ENCODE measurements around the gene RDX.
A peak's percentile ranks its signal among the peaks of the same experiment; 100 is the strongest.
"Not testable (repeated sequence)": the region's sequence is repeated elsewhere in the genome, so short reads cannot be mapped to it uniquely, and the experiment has no call there.

Gene RDX

GRCh38 chr11:110242188-110242587, 54.2 kb downstream of the RDX start:
- H3K79me2 ChIP-seq (ENCODE audit: control insufficient read depth, insufficient read depth, low read length, unreplicated experiment) = peaks cover 8% of the 10 kb centered on the region
- no peak overlapping the region for H3K27ac ChIP-seq (ENCODE audit: low read depth, low read length)
- H3K36me3 ChIP-seq (ENCODE audit: insufficient read depth, low read length) = peaks cover 21% of the 10 kb centered on the region
- H2AFZ ChIP-seq (ENCODE audit: low read length, unreplicated experiment) = no peak overlapping the region
- H3K4me3 ChIP-seq (ENCODE audit: low read depth, low read length) = no peak overlapping the region
- H3K27me3 ChIP-seq (ENCODE audit: insufficient read depth, low read length) = no peaks in the 10 kb centered on the region
- no peaks in the 10 kb centered on the region for H3K4me1 ChIP-seq (ENCODE audit: control insufficient read depth, insufficient read depth, low read length, unreplicated experiment)

DNA sequence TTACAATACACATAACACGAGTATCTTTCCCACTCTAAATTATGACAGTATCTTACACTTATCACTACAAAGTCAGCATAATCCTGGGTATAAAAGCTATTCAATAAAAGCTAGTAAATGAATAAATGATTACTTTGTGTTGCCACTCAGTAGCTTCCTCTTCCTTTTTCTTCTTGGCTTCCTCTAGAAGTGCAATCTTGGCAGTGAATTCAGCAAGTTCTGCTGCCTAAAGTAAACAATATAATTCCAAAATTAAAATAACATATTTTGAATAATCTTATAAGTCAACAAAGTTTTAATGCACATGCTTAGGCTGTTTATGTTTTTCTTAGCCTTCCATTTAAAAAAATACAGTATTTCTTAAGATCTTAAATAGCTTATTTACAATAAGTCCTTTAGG, 60.4 kb downstream of the RDX start:
- no peak overlapping the region for H2AFZ ChIP-seq (ENCODE audit: low read length, unreplicated experiment)
- H3K27ac ChIP-seq (ENCODE audit: low read depth, low read length) = no peak overlapping the region
- no peaks in the 10 kb centered on the region for H3K27me3 ChIP-seq (ENCODE audit: insufficient read depth, low read length)
- peaks cover 47% of the 10 kb centered on the region for H3K36me3 ChIP-seq (ENCODE audit: insufficient read depth, low read length)
- H3K4me3 ChIP-seq (ENCODE audit: low read depth, low read length) = no peak overlapping the region
- H3K79me2 ChIP-seq (ENCODE audit: control insufficient read depth, insufficient read depth, low read length, unreplicated experiment) = peaks cover 4% of the 10 kb centered on the region
- no peaks in the 10 kb centered on the region for H3K4me1 ChIP-seq (ENCODE audit: control insufficient read depth, insufficient read depth, low read length, unreplicated experiment)

GRCh38 chr11:110230377-110230776, 66.0 kb downstream of the RDX start:
- no peak overlapping the region for H3K27ac ChIP-seq (ENCODE audit: low read depth, low read length)
- H3K4me3 ChIP-seq (ENCODE audit: low read depth, low read length) = no peak overlapping the region
- peaks cover 52% of the 10 kb centered on the region for H3K36me3 ChIP-seq (ENCODE audit: insufficient read depth, low read length)
- no peaks in the 10 kb centered on the region for H3K27me3 ChIP-seq (ENCODE audit: insufficient read depth, low read length)
- no peak overlapping the region for H2AFZ ChIP-seq (ENCODE audit: low read length, unreplicated experiment)
- peaks cover 2% of the 10 kb centered on the region for H3K79me2 ChIP-seq (ENCODE audit: control insufficient read depth, insufficient read depth, low read length, unreplicated experiment)
- no peaks in the 10 kb centered on the region for H3K4me1 ChIP-seq (ENCODE audit: control insufficient read depth, insufficient read depth, low read length, unreplicated experiment)

DNA sequence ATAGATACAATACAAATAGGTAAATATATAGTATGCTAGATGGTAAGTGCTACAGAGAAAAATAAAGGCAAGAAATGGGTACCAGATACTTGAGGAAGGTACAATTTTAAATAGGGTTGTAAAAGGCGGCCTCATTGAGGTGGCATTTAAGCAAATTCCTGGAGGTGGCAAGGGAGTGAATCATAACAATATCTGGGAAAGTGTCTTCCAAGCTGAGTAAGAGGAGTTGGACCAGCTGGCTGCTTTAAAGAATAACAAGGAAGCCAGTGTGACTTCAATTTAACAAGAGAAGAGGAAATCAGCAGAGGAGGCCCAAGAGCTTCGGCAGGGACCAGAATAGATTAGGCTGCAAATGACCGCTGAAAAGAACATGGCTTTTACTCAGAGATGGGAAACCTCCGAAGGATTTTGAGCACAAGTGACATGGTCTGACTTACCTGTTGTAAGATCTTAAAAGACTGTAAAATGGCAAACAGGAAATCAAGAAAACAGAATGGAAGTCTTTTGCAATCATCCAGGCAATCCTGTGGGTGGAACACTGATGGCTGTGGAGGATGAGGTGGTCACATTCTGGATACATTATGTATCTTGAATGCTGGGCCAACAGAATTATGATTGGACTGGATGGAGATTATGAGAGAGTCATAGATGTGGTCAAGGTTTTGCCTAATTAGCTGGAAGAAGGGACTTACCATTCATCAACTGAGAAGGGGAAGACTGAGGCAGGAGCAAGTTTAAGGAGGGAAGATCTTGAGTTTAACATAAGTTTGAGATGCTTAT, 77.2 kb downstream of the RDX start:
- Histone ChIP-seq H3K27ac (ENCODE audit: low read depth, low read length) (no peak overlapping the region), H3K79me2 (ENCODE audit: control insufficient read depth, insufficient read depth, low read length, unreplicated experiment) (no peaks in the 10 kb centered on the region), H3K4me1 (ENCODE audit: control insufficient read depth, insufficient read depth, low read length, unreplicated experiment) (no peaks in the 10 kb centered on the region), H3K36me3 (ENCODE audit: insufficient read depth, low read length) (peaks cover 10% of the 10 kb centered on the region; the same call in 1 of the 2 replicates), H2AFZ (ENCODE audit: low read length, unreplicated experiment) (no peak overlapping the region), H3K27me3 (ENCODE audit: insufficient read depth, low read length) (no peaks in the 10 kb centered on the region), H3K4me3 (ENCODE audit: low read depth, low read length) (no peak overlapping the region)

DNA sequence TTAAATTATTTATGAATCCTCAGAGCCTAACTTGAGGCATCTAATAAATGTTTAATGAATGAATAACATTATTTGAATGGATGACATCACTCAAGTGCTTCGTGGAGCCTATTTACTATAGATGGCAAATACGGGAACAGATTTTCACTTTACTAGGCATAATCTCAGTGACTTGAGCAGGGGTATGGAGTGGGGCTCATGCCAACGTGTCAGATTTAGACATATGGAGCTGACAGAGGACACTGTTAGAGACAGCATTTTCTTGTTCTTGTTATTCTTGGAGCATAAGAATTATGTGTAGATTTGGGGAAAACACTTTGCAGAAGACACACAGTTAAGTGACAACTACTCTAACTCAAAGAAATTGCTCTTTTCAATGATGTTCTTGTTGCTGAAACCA, 78.5 kb downstream of the RDX start:
- no peaks in the 10 kb centered on the region for H3K4me1 ChIP-seq (ENCODE audit: control insufficient read depth, insufficient read depth, low read length, unreplicated experiment)
- no peaks in the 10 kb centered on the region for H3K27me3 ChIP-seq (ENCODE audit: insufficient read depth, low read length)
- no peaks in the 10 kb centered on the region for H3K79me2 ChIP-seq (ENCODE audit: control insufficient read depth, insufficient read depth, low read length, unreplicated experiment)
- H3K27ac ChIP-seq (ENCODE audit: low read depth, low read length) = no peak overlapping the region
- no peak overlapping the region for H2AFZ ChIP-seq (ENCODE audit: low read length, unreplicated experiment)
- no peak overlapping the region for H3K4me3 ChIP-seq (ENCODE audit: low read depth, low read length)
- H3K36me3 ChIP-seq (ENCODE audit: insufficient read depth, low read length) = peaks cover 10% of the 10 kb centered on the region; the same call in 1 of the 2 replicates

- Histone ChIP-seq H3K4me1 (ENCODE audit: control insufficient read depth, insufficient read depth, low read length, unreplicated experiment) (no peaks in the 10 kb centered on the region), H2AFZ (ENCODE audit: low read length, unreplicated experiment) (no peak overlapping the region), H3K4me3 (ENCODE audit: low read depth, low read length) (no peak overlapping the region), H3K36me3 (ENCODE audit: insufficient read depth, low read length) (peaks cover 10% of the 10 kb centered on the region; the same call in 1 of the 2 replicates), H3K27me3 (ENCODE audit: insufficient read depth, low read length) (no peaks in the 10 kb centered on the region), H3K27ac (ENCODE audit: low read depth, low read length) (no peak overlapping the region), H3K79me2 (ENCODE audit: control insufficient read depth, insufficient read depth, low read length, unreplicated experiment) (no peaks in the 10 kb centered on the region)
Observed at GRCh38 chr11:110217223-110217877, 79.1 kb downstream of the RDX start.

DNA sequence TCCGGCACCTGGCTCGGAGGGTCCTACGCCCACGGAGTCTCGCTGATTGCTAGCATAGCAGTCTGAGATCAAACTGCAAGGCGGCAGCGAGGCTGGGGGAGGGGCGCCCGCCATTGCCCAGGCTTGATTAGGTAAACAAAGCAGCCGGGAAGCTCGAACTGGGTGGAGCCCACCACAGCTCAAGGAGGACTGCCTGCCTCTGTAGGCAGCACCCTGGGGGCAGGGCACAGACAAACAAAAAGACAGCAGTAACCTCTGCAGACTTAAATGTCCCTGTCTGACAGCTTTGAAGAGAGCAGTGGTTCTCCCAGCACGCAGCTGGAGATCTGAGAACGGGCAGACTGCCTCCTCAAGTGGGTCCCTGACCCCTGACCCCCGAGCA, 87.1 kb downstream of the RDX start:
- not testable (repeated sequence) for H3K4me3 ChIP-seq (ENCODE audit: low read depth, low read length); H3K79me2 ChIP-seq (ENCODE audit: control insufficient read depth, insufficient read depth, low read length, unreplicated experiment); H3K4me1 ChIP-seq (ENCODE audit: control insufficient read depth, insufficient read depth, low read length, unreplicated experiment); H3K27me3 ChIP-seq (ENCODE audit: insufficient read depth, low read length); H2AFZ ChIP-seq (ENCODE audit: low read length, unreplicated experiment); H3K27ac ChIP-seq (ENCODE audit: low read depth, low read length); H3K36me3 ChIP-seq (ENCODE audit: insufficient read depth, low read length)

GRCh38 chr11:110208678-110209312, 87.6 kb downstream of the RDX start:
- H3K79me2 ChIP-seq (ENCODE audit: control insufficient read depth, insufficient read depth, low read length, unreplicated experiment); H3K4me1 ChIP-seq (ENCODE audit: control insufficient read depth, insufficient read depth, low read length, unreplicated experiment); H2AFZ ChIP-seq (ENCODE audit: low read length, unreplicated experiment); H3K27ac ChIP-seq (ENCODE audit: low read depth, low read length); H3K4me3 ChIP-seq (ENCODE audit: low read depth, low read length); H3K36me3 ChIP-seq (ENCODE audit: insufficient read depth, low read length); H3K27me3 ChIP-seq (ENCODE audit: insufficient read depth, low read length): not testable (repeated sequence)

GRCh38 chr11:110207123-110207522, 89.3 kb downstream of the RDX start:
- Histone ChIP-seq H3K79me2 (ENCODE audit: control insufficient read depth, insufficient read depth, low read length, unreplicated experiment) (no peaks in the 10 kb centered on the region), H3K4me1 (ENCODE audit: control insufficient read depth, insufficient read depth, low read length, unreplicated experiment) (no peaks in the 10 kb centered on the region), H3K27ac (ENCODE audit: low read depth, low read length) (no peak overlapping the region), H3K36me3 (ENCODE audit: insufficient read depth, low read length) (no peaks in the 10 kb centered on the region), H3K4me3 (ENCODE audit: low read depth, low read length) (no peak overlapping the region), H2AFZ (ENCODE audit: low read length, unreplicated experiment) (no peak overlapping the region), H3K27me3 (ENCODE audit: insufficient read depth, low read length) (no peaks in the 10 kb centered on the region)

GRCh38 chr11:110200836-110201235, 95.6 kb downstream of the RDX start:
- no peaks in the 10 kb centered on the region for H3K27me3 ChIP-seq (ENCODE audit: insufficient read depth, low read length)
- peak overlapping the region; percentile 97 for H3K27ac ChIP-seq (ENCODE audit: low read depth, low read length)

DNA sequence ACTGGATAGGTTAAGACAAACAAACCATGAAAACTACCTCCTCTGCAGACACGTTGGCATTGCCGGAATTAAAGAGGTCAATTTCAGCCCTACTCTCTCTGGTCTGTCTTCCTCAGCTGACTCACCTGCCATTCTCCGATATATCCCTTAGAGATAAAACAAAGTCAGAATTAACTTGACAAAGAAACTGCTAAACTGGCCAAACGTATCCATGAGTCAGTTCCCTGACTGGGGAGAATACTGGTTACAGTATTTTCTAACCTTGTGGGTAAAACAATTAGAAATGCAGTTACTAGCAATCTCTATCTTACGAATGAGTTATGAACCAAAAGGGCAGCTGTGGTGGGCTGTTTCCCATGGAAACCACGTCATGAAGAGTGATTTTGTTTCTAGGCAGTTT, 96.2 kb downstream of the RDX start:
- peak overlapping the region; percentile 67 for H2AFZ ChIP-seq (ENCODE audit: low read length, unreplicated experiment)
- H3K36me3 ChIP-seq (ENCODE audit: insufficient read depth, low read length) = no peaks in the 10 kb centered on the region
- H3K4me3 ChIP-seq (ENCODE audit: low read depth, low read length) = no peak overlapping the region
- H3K79me2 ChIP-seq (ENCODE audit: control insufficient read depth, insufficient read depth, low read length, unreplicated experiment) = no peaks in the 10 kb centered on the region
- H3K4me1 ChIP-seq (ENCODE audit: control insufficient read depth, insufficient read depth, low read length, unreplicated experiment) = peaks cover 59% of the 10 kb centered on the region
- H3K27ac ChIP-seq (ENCODE audit: low read depth, low read length) = peak overlapping the region; percentile 97
- no peaks in the 10 kb centered on the region for H3K27me3 ChIP-seq (ENCODE audit: insufficient read depth, low read length)

More at GRCh38 chr11:110200836-110201235, 95.6 kb downstream of the RDX start:
- Histone ChIP-seq H3K4me3 (ENCODE audit: low read depth, low read length) (no peak overlapping the region), H2AFZ (ENCODE audit: low read length, unreplicated experiment) (peak overlapping the region; percentile 67), H3K4me1 (ENCODE audit: control insufficient read depth, insufficient read depth, low read length, unreplicated experiment) (peaks cover 53% of the 10 kb centered on the region), H3K79me2 (ENCODE audit: control insufficient read depth, insufficient read depth, low read length, unreplicated experiment) (no peaks in the 10 kb centered on the region), H3K36me3 (ENCODE audit: insufficient read depth, low read length) (no peaks in the 10 kb centered on the region)

All from ACC112 (cell line).